Thyroid gland (tissue), 4 donors: ENCODE data around the gene VEPH1.

Experiments used
- POLR2A ChIP-seq, 2 donors: fragments of 450-650 bp; IDR thresholded peaks; one replicate each; pipeline ENCODE4 v1.6.1; 2017; ENCODE audit warnings: antibody characterized with exemption in 2 of 2, mild to moderate bottlenecking in 2 of 2, moderate library complexity in 1 of 2
- TF ChIP-seq, protein P1 (sequence below), 6 experiments: fragments of 200-600 bp in 3 of 6; fragments of 450-650 bp in 3 of 6; sonication (generic) in 3 of 6; IDR thresholded peaks; one replicate each; pipeline ENCODE4 v1.5.1; 2016 to 2019; ENCODE audit warnings: antibody characterized with exemption in 6 of 6, mild to moderate bottlenecking in 2 of 6, inconsistent platforms in 1 of 6, moderate library complexity in 1 of 6

DNA sequence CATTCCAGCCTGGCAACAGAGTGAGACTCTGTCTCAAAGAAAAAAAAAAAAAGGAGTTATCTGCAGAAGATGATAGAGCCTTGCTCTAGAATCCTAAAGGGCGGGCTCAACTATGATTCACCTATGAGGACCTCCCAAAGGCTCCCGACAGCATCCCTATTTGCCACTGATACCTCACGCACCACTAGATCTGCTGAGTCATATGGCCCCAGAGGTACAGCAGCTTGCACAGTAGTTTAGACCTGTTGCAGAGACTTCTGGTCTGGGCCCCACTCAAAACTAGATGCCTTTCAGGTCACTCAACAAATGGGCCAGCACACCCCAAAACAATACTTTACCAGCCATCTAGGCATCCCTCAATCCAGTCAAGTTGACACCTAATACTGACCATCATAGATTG lies 104.6 kb downstream of the VEPH1 start:
- TF ChIP-seq, protein P1, sequence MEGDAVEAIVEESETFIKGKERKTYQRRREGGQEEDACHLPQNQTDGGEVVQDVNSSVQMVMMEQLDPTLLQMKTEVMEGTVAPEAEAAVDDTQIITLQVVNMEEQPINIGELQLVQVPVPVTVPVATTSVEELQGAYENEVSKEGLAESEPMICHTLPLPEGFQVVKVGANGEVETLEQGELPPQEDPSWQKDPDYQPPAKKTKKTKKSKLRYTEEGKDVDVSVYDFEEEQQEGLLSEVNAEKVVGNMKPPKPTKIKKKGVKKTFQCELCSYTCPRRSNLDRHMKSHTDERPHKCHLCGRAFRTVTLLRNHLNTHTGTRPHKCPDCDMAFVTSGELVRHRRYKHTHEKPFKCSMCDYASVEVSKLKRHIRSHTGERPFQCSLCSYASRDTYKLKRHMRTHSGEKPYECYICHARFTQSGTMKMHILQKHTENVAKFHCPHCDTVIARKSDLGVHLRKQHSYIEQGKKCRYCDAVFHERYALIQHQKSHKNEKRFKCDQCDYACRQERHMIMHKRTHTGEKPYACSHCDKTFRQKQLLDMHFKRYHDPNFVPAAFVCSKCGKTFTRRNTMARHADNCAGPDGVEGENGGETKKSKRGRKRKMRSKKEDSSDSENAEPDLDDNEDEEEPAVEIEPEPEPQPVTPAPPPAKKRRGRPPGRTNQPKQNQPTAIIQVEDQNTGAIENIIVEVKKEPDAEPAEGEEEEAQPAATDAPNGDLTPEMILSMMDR (IDR thresholded peaks at IDR 0.05), result no peak
- no peak for TF ChIP-seq POLR2A (IDR thresholded peaks at IDR 0.05)
